GM21447 (cell line): ENCODE results near the gene BCAS1.
"Not testable (repeated sequence)": the region's sequence is repeated elsewhere in the genome, so short reads cannot be mapped to it uniquely, and the experiment has no call there.

Source experiments
- ATAC-seq: cut with Tn5 transposase; IDR thresholded peaks from one replicate; pipeline ENCODE4 v1.9.1; 2021; ENCODE audit not compliant: unreplicated experiment

The BCAS1 gene

GRCh38 chr20:53946106-53946505 lies 124.3 kb downstream of the BCAS1 start:
- ATAC-seq: no peak

GRCh38 chr20:53945478-53945877 lies 124.9 kb downstream of the BCAS1 start:
- no peak for ATAC-seq

GRCh38 chr20:53944796-53945195 lies 125.6 kb downstream of the BCAS1 start:
- ATAC-seq: no peak

GRCh38 chr20:53943522-53944291 lies 126.7 kb downstream of the BCAS1 start:
- ATAC-seq: no peak

DNA sequence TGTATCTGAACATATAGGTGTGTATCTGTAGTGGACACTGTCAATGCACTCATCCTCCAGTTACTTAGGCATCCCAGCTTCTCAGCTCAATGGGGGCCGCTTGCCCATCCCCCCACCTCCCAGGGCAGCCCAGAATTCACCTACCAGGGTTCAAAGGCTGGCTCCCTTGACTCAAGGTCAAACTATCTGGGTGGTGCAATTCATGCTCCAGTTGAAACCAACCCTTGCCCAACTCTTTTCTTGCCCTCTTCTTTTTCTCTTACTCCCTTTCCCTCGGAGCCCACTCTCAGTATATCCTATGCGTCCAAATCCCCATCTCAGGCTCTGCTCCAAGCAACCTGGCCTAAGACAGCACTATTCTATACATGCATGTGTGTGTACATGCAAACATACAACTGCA lies 127.4 kb downstream of the BCAS1 start:
- no peak for ATAC-seq

GRCh38 chr20:53942472-53942816 lies 128.0 kb downstream of the BCAS1 start:
- no peak for ATAC-seq

DNA sequence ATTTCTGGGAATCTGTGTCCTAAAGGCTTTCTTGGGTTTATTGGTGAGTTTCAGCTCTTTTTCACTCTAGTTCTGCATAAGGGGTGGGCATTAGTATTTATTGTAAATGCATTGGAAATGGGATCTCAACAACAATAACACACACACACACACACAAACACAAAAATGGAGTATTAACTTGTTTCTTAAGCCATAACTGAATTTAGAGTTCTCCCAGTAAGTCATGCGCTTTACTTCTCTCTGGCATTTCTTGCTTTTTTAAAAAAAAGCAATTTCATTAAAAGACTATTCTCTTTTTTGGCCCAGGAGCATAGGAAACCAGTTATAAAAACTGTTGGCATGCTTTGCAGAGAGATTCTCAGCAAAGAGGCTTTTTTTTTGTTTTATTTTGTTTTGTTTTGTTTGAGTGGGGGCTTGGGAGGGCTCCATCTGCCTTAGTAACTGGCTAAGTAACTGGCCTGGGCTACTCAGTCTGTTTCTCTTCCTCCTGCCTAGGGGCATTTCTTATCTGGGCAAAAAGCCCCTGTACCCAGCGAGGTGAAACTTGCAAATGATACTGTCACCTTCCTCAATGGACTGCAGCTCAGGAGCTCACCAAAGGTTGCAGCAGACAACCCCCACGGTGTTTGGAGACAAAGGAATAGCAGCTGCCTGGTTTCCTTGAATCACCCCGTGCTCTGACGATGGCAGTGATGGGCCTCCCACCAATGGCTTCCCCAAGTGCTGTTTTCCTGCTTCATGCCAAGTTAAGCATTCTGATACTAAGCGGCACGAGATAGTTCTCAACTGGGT lies 128.5 kb downstream of the BCAS1 start:
- peak; percentile 49 for ATAC-seq

GRCh38 chr20:53940907-53941545 lies 129.4 kb downstream of the BCAS1 start:
- ATAC-seq: no peak

DNA sequence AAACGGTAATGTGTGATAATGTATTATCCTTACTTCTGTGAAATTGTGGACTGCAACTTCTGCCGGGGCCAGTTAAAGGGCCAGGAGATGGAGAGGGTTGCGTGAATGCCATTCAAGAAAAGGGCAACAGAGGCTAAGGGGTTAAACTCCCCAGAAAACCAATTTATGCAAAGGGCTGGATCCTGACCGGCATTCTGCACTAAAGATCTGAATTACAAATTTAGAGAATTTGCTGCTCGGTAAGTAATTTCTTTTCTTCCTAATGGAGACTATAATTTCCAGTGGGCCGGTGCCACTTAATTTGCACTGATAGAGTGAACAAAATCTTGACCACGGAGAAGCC lies 130.1 kb downstream of the BCAS1 start:
- no peak for ATAC-seq

GRCh38 chr20:53939572-53940359 lies 130.6 kb downstream of the BCAS1 start:
- ATAC-seq: peak; percentile 73

DNA sequence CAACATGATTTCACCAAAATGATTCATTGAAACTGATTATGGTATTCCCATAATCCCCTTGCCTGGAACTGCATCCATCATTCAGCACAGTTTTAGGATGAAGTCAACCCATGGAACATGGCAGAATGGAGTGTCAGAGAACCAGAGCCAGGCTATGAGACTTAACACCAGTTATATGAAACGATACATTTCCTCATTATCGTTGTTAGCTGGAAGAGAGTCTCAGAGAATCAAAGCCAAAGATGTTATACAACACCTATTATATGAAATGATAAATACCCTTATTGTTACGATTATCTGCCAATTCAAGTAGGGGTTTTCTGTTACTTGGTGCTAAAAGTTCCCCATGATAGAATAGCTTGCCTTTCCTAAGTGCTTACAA lies 131.2 kb downstream of the BCAS1 start:
- ATAC-seq: no peak

- no peak for ATAC-seq
Observed at GRCh38 chr20:53938739-53939138, 131.7 kb downstream of the BCAS1 start.

- ATAC-seq: no peak
Observed at GRCh38 chr20:53937929-53938367, 132.4 kb downstream of the BCAS1 start.

DNA sequence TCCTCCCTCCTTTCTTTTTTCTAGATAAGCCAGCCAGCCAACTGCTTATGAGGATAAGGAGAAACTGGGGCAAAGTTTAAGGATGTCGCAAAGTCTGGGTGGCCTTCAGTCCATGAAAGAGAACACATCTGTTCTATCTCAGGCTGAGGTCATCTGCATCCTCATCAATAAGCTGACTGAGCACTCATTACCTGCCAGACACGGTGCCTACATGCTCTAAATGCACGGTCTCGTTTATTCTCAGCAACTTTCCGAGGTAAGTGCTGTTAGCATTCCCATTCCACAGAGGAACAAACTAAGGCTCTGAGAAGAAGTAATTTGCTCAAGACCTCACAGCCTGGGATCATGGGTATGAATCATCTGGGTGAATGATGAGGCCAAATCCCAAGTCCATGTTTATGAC lies 133.1 kb downstream of the BCAS1 start:
- no peak for ATAC-seq

GRCh38 chr20:53935344-53936084 lies 134.9 kb downstream of the BCAS1 start:
- no peak for ATAC-seq

DNA sequence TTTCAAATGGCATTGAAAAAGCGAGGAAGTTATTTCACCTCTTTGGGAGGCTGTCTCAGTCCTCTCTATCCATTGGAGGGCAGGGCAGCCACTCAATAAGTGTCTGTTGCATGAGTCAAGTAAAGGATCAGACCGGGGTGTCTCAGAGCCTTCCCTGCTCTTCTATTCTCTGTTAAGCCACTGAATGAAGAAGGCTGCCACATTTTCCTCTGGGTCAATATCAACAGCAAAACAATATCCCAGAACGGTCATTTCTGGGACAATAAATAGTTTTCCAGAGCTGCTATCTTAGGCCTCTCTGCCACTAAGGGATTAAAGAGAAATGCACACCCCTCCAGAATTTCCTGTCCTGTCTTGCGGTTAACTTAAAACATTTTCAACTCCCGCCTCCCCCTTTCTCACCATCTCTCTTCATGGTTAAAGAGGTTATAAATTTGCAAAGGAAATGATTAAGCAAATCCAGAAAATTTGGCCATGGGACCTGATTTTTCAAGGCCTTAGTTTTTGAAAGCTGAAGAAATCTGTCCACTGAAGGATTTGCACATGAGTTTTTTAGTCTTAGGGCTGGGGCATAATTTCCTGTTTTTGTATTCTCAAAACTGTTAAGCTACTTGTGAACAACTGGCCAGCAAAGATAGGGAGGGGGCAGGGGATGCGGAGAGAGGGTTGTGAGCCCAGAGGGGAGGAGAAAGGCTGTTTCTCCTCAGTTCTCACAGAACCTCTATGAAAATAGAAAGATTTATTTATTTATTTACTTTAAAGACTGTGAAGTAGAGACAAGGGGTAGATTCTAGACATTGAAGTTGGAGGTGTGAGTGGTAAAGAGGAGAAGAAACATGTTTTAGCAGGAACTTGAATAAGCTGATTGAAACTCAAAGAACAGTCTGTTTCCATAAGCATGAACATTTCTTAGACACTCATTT lies 135.7 kb downstream of the BCAS1 start:
- ATAC-seq: peak; percentile 33

DNA sequence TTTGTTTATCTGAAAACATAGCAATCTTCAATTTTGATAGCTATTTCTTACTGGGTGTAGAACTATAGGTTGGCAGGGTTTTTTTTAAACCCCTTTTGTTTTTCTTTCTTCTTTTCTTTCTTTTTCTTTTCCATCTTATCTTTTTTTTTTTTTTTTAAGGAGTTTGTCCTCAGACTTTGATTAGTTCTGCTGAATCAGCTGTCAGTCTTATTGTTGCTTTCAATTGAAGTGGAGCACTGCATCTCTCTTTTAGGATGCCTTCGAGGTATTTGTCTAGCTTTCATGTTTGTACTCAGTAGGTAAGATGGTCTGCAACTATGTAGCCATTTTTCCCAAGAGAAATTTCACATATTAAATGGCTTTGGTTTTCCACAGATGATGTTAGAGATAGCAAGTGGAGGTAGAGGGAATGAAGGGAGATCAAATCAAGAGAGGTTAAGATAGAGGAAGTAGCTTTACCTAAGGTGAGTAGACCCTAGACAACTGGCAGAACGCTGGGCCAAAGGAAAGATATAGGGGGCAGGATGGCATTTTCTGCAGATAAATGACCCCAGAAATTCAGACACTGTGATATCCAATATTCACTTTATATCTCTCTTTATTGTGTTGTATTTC lies 137.1 kb downstream of the BCAS1 start:
- ATAC-seq: no peak

DNA sequence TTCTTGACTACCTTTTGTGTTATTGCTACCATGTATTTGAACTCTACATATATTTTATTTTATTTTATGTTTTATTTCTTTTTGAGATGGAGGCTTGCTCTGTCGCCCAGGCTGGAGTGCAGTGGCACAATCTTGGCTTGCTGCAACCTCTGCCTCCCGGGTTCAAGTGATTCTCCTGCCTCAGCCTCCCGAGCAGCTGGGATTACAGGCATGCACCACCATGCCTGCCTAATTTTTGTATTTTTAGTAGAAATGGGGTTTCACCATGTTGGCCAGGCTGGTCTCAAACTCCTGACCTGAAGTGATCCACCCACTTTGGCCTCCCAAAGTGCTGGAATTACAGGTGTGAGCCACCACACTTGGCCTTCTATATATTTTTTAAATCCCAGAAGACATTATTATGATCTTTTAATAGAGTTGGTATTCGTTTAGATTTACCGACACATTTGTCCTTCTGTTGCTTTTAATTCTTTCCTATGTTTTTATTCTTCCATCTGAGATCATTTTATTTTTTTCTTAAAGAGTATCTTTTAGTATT lies 137.7 kb downstream of the BCAS1 start:
- not testable (repeated sequence) for ATAC-seq

DNA sequence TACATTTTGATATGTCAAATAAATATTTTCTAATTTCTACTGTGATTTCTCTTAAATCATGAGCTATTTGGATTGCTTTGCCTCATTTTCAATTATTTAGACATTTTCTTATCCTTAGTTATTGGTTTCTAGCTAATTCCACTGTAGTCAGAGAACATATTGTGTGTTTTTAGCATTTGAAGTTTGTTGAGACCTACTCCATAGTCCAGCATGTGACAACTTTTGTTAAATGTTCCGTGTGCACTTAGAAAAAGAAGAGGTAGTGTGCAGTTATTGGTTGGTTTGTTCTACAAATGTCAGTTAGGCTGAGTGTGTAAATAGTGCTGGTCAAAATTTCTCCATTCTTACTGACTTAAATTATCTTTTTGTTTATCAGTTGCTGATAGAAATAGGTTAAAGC lies 138.8 kb downstream of the BCAS1 start:
- ATAC-seq: no peak
